Measurements from ENCODE around the gene LMF1.

- TF ChIP-seq, protein P1, sequence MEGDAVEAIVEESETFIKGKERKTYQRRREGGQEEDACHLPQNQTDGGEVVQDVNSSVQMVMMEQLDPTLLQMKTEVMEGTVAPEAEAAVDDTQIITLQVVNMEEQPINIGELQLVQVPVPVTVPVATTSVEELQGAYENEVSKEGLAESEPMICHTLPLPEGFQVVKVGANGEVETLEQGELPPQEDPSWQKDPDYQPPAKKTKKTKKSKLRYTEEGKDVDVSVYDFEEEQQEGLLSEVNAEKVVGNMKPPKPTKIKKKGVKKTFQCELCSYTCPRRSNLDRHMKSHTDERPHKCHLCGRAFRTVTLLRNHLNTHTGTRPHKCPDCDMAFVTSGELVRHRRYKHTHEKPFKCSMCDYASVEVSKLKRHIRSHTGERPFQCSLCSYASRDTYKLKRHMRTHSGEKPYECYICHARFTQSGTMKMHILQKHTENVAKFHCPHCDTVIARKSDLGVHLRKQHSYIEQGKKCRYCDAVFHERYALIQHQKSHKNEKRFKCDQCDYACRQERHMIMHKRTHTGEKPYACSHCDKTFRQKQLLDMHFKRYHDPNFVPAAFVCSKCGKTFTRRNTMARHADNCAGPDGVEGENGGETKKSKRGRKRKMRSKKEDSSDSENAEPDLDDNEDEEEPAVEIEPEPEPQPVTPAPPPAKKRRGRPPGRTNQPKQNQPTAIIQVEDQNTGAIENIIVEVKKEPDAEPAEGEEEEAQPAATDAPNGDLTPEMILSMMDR (IDR thresholded peaks at IDR 0.05; ENCODE audit: poor library complexity, severe bottlenecking) = no peak
- TF ChIP-seq RAD21 (conservative IDR thresholded peaks at IDR 0.05) (no peak), SMC3 (conservative IDR thresholded peaks at IDR 0.05; ENCODE audit: poor library complexity) (no peak), REST (IDR thresholded peaks at IDR 0.05; ENCODE audit: borderline replicate concordance) (no peak), POLR2AphosphoS5 (IDR thresholded peaks at IDR 0.05) (no peak), EP300 (conservative IDR thresholded peaks at IDR 0.05; ENCODE audit: poor library complexity, severe bottlenecking) (no peak), EZH2 (IDR thresholded peaks at IDR 0.05; ENCODE audit: borderline replicate concordance, insufficient read depth, low read length, poor library complexity, severe bottlenecking) (no peak), TAF1 (IDR thresholded peaks at IDR 0.05; ENCODE audit: low read depth) (no peak), MXI1 (conservative IDR thresholded peaks at IDR 0.05; ENCODE audit: poor library complexity, severe bottlenecking) (no peak)
Measured at GRCh38 chr16:998211-998610, 27.4 kb upstream of the LMF1 start.

All from neural cell (in vitro differentiated cells).